Loucy (cell line): ENCODE results near the gene CYP4F8.

ENCODE experiments used
- CTCF ChIP-seq: fragments of 200-600 bp; sonication (generic); conservative IDR thresholded peaks from 2 replicates; pipeline ENCODE4 v1.5.1; 2014; ENCODE audit warnings: mild to moderate bottlenecking, antibody characterized with exemption, low read length
- EZH2phosphoT487 ChIP-seq: fragments of 200-600 bp; IDR thresholded peaks from 2 replicates; pipeline ENCODE4 v1.6.1; 2018; ENCODE audit warnings: antibody characterized with exemption, mild to moderate bottlenecking, moderate library complexity, borderline replicate concordance

- TF ChIP-seq CTCF (no peak), EZH2phosphoT487 (no peak)
Observed at GRCh38 chr19:15663247-15663646, 48.2 kb downstream of the CYP4F8 start.
